Smooth muscle cell of the brain vasculature (primary cell): Measurements from ENCODE around the gene SPSB3.

Experiments used
- DNase-seq: peaks from one replicate; pipeline ENCODE4 v3.0.0-alpha.2; 2012; ENCODE audit warnings: low read depth, low spot score

Gene SPSB3

DNA sequence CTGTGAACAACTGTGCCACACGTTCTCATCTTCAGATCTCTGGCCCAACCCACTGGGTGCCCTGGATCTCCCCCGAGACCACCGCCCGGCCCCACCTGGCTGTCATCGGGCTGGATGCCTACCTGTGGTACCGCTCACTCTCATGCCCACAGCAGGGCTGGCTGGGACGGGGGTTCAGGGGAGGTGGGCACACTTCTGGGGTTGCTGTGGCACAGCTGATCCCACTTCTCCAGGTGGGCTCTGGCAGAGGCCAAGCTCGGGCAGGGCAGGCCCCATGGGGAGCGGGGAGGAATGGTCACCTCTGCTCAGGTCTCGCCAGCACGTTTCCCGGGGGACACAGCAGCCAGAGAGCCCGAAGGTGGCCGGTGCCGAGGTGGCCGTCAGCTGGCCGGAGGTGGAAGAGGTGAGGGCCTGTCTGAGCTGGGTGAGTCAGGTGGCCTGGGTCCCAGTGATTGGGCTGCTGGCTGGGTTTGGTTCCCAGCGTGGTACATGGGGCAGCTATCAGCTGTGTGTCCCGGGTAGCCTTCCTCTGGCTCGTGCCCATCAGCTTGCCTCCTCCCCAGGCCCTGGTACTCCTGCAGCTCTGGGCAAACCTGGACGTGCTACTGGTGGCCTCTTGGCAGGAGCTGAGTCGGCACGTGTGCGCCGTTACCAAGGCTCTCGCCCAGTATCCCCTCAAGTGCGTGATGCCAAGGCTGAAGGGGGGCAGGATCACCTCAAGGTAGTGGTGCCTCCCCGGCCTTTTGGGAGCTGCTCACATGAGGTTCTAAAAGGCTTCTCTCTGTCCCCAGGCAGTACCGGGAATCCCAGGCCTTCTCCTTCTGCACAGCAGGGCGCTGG lies 7.1 kb downstream of the SPSB3 start:
- no peak for DNase-seq

DNA sequence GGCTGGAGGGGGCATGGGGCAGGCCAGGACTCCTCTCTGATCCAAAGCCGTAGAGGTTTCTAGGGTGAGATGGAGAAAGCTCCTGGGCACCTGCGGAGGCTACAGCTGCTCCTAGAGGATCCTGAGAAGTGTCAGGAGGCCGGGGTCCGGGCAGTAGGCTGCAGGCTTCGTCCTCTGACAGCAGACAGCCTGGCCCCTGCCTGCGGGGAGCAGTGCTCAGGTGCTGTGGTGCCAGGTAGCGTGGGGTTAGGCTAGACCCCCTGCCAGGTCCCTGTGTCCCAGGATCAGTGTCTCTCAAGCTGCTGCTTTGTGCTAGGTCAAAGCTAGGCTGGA lies 8.0 kb downstream of the SPSB3 start:
- no peak for DNase-seq

GRCh38 chr16:1773703-1774447 lies 8.5 kb downstream of the SPSB3 start:
- no peak for DNase-seq

GRCh38 chr16:1772908-1773702 lies 9.3 kb downstream of the SPSB3 start, which contains the start of gene MRPS34:
TSS of gene MRPS34 (minus strand) at chr16:1773134. CDS start at chr16:1773119, 15 bp downstream.
- DNase-seq: peak; percentile 52

DNA sequence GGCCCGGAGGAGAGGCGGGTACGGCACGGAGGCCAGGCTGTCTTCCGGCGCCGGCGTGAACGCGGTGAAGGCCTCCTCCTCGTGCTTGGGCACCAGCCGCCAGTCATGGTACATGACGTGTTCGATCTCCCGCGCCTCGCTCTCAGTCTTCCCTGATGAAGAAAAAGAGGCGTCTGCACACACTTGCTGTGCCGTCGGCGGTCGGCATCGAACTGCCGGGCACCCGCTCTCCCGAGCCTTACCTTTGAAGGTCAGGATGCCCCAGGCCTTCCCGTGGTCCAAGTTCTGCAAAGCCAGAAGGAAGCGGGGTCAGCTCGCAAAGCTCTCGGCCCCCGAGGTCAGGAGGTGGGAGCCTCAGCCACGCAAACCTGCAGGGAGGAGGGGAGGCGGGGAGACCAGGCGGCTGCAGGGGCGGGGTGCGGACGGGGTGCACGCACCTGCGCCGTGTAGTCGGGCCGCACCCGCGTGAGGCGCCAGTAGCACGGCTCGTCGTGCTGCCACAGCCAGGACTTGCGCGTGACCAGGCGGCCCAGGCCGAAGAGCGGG lies 9.9 kb downstream of the SPSB3 start, which contains the start of gene EME2:
TSS of gene EME2 (plus strand) at position 449 of the 546 bp plus-strand sequence. CDS start 418 bp downstream, outside the sequence.
- DNase-seq: no peak

GRCh38 chr16:1771864-1772361 lies 10.5 kb downstream of the SPSB3 start:
- DNase-seq: no peak

DNA sequence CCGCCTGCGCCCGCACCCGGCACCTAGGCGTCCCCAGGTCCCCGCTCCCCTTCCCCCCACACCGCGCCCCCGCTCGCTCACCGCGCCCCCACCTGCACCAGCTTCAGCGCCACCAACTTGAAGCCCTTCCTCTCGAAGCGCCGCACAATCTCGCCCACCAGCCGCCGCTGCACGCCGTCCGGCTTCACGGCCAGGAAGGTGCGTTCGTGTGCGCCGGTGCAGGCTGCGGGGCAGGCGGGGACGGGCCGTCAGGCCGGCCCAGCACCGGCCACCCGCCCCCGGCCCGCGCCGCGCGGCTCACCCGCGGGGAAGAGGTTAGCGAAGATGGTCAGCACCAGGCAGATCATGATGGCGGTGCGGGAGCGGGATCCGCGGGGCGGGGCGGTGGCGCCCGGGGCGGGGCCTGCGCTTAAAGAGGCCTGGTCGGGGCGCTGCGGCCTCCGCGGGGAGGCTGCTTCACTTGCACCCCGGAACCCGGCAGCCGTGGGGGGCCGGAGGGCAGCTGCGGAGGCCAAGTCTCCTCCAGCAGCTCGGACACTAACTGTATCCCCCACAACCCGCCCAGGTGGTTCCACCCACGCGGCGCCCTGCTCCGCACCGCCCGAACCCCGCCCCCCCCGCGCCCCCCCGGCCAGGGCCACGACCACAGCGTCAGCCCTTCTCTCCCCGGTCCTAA lies 11.0 kb downstream of the SPSB3 start, which contains the start of gene NME3:
TSS of gene NME3 (minus strand) at position 356 of the 676 bp plus-strand sequence. CDS start at position 347, 9 bp downstream.
- no peak for DNase-seq

DNA sequence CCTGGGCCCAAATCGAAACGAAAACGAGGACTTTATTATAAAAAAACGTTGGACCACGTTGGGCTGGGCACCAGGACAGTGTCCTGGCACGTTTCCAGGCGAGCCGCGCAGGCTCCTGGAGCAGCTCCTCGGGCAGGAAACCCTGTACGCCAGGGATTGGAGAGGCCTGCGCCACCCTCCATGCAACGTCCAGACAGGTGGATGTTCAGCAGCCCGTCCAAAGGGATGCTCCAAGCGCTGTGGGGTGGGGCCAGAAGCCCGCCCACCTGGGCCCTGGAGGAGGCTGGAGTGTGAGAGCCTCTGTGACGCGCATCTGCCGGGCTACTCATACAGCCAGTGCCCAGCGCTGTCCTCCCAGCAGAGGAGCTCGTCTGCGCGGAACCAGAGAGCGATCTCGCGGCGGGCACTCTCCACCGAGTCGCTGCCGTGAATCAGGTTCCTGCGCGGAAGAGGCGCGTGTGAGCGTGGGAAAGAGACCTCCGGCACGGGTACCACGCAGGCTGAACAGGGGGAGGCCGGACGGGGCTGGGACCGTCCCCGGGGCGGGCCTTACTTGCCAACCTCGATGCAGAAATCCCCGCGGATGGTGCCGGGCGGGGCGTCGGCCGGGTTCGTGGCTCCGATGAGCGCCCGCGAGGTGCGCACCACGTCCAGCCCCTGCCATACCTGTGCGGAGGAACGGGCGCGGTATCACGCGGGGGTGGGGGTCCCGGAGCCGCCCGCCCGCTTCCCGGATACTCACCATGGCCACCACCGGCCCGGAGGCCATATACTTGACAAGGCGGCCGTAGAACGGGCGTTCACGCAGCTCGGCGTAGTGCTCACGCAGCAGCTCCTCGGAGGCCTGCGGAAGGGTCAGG lies 11.8 kb downstream of the SPSB3 start:
- no peak for DNase-seq

GRCh38 chr16:1769402-1770300 lies 12.7 kb downstream of the SPSB3 start:
- DNase-seq: no peak

GRCh38 chr16:1768767-1769401 lies 13.5 kb downstream of the SPSB3 start:
- no peak for DNase-seq

DNA sequence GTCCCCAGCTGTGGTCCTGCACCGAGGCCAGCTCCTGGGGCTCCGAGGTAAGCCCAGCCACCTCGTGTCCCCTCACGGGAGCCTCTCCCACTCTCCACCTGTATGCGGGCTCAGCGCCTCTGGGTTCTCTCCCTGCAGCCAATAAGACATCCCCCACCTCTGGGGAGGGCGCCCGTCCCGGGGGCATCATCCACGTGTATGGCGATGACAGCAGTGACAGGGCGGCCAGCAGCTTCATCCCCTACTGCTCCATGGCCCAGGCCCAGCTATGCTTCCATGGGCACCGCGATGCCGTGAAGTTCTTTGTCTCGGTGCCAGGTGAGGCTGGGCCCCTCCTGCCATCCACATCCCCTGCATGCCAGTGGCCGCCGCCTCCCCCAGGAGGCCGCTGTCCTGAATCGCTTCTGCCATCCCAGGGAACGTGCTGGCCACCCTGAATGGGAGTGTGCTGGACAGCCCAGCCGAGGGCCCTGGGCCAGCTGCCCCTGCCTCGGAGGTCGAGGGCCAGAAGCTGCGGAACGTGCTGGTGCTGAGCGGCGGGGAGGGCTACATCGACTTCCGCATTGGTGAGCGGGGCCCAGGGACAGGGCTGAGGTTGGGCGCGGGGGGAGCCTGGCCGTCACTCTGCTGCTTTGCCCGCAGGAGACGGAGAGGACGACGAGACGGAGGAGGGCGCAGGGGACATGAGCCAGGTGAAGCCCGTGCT lies 14.2 kb downstream of the SPSB3 start:
- no peak for DNase-seq

- DNase-seq: no peak
Measured at GRCh38 chr16:1767116-1767994, 15.0 kb downstream of the SPSB3 start.

GRCh38 chr16:1766701-1767100 lies 15.7 kb downstream of the SPSB3 start:
- DNase-seq: no peak

- no peak for DNase-seq
Measured at GRCh38 chr16:1766231-1766630, 16.1 kb downstream of the SPSB3 start.

DNA sequence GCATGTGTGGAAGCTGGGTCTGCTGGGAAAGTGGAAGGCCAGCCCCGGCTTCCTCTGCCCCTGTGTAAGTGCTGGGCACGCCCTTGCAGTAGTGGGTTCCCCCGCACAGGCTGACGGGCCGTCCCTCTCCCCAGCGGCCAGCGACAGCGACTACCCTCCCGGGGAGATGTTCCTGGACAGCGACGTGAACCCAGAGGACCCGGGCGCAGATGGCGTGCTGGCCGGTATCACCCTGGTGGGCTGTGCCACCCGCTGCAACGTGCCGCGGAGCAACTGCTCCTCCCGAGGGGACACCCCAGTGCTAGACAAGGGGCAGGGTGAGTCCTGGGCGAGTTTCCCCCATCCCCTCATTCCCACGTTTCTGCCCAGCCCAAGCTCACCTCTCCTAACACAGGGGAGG lies 16.5 kb downstream of the SPSB3 start:
- DNase-seq: no peak

DNA sequence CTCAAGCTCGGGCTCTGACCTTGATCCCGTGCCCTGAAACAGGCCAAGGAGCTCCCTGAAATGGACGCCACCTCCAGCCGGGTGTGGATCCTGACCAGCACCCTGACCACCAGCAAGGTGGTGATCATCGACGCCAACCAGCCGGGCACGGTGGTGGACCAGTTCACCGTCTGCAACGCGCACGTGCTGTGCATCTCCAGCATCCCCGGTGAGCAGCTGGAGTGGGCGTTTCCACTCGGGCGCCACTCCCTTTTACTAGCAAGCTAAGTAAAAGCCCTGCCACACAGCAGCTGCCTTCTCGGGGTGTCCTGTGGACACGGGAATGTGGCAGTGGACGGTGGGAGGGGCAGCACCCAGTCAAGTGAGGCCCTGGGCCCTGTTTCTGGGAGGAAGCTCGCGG lies 17.4 kb downstream of the SPSB3 start:
- no peak for DNase-seq
